ENCODE data around the gene MARCKS. TPM values are rescaled to one million over a fixed set of nuclear protein-coding genes. Genes with fewer than 3 reads are reported as not detected.

The MARCKS gene
- polyA plus RNA-seq, 1 experiment, result 127 TPM

DNA sequence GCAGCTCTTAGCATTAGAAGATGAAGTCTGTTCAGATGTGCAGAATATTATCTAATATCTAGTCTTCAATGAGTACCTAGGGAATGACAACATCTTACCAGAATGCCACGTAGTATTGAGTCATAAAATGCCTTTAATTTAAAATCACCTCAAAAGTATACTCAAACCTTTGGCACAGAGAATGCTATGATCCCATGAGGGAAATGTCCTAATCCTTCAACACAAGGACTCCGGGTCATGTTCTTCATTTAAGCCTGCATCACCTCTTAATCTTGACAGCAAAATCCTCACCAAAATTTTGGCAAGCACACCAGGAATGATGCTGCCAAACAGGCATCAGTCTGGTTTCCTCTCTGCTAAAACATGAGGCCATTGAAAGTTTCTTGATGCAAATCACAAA lies 23.6 kb upstream of the MARCKS start:
- no peaks in the 10 kb centered on the region for H3K27me3 ChIP-seq (ENCODE audit: control insufficient read depth, insufficient read depth, low read length)
- H3K27ac ChIP-seq (ENCODE audit: low read depth, low read length), result no peak overlapping the region
- H3K4me3 ChIP-seq (ENCODE audit: low read depth, low read length), result no peak overlapping the region
- H3K9me3 ChIP-seq (ENCODE audit: control insufficient read depth, insufficient read depth, low read length), result no peaks in the 10 kb centered on the region
- CTCF ChIA-PET, result no interaction called here
- no peak for DNase-seq (ENCODE audit: low read depth, low spot score)
- POLR2A ChIA-PET, result no interaction called here
- TF ChIP-seq, protein P1, sequence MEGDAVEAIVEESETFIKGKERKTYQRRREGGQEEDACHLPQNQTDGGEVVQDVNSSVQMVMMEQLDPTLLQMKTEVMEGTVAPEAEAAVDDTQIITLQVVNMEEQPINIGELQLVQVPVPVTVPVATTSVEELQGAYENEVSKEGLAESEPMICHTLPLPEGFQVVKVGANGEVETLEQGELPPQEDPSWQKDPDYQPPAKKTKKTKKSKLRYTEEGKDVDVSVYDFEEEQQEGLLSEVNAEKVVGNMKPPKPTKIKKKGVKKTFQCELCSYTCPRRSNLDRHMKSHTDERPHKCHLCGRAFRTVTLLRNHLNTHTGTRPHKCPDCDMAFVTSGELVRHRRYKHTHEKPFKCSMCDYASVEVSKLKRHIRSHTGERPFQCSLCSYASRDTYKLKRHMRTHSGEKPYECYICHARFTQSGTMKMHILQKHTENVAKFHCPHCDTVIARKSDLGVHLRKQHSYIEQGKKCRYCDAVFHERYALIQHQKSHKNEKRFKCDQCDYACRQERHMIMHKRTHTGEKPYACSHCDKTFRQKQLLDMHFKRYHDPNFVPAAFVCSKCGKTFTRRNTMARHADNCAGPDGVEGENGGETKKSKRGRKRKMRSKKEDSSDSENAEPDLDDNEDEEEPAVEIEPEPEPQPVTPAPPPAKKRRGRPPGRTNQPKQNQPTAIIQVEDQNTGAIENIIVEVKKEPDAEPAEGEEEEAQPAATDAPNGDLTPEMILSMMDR (IDR thresholded peaks at IDR 0.05; ENCODE audit: low read depth, low read length), result no peak

DNA sequence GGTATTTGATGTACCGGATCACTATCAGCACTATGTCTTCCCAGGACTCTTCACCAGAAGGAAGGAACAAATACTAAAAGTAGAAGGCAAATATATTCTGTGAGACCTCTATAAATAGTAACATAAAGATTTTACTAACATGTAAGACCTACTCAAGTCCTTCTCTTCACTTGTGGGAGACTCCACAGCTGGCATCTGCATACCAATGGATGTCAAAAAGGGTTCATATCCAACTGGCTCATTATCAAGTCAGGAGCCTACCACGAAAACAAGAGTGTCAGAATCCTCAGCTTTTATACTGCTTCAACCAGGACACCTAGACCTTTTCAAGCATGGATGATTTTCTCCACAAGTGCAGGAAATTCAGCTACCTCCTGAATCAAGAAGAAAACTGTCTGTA lies 20.0 kb upstream of the MARCKS start:
- no peak for DNase-seq (ENCODE audit: low read depth, low spot score)
- H3K4me3 ChIP-seq (ENCODE audit: low read depth, low read length), result no peak overlapping the region
- TF ChIP-seq, protein P1 (IDR thresholded peaks at IDR 0.05; ENCODE audit: low read depth, low read length), result no peak
- POLR2A ChIA-PET, result no interaction called here
- no peaks in the 10 kb centered on the region for H3K27me3 ChIP-seq (ENCODE audit: control insufficient read depth, insufficient read depth, low read length)
- no peak overlapping the region for H3K27ac ChIP-seq (ENCODE audit: low read depth, low read length)
- CTCF ChIA-PET, result no interaction called here
- H3K9me3 ChIP-seq (ENCODE audit: control insufficient read depth, insufficient read depth, low read length), result no peaks in the 10 kb centered on the region

DNA sequence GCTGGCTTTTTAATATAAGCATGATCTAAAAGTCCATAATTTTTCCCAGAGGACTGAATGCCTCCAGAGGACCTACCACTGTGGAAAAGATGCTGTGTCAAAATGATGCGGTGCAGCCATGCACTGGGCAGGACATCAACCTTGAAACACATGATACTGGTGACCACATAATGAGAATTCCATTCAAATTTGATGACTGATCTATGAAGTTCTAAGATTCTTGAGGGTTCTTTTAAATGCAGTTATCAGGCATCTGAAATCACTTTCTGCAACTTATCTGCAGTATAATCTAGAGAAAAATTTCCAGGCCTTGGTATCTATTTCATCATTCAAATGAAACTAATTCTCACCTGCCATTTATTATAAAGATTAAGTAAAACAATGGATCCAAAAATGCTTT lies 15.0 kb upstream of the MARCKS start:
- ChIA-PET POLR2A (no interaction called here), CTCF (no interaction called here)
- Histone ChIP-seq H3K27ac (ENCODE audit: low read depth, low read length) (no peak overlapping the region), H3K9me3 (ENCODE audit: control insufficient read depth, insufficient read depth, low read length) (no peaks in the 10 kb centered on the region), H3K27me3 (ENCODE audit: control insufficient read depth, insufficient read depth, low read length) (no peaks in the 10 kb centered on the region), H3K4me3 (ENCODE audit: low read depth, low read length) (no peak overlapping the region)
- DNase-seq (ENCODE audit: low read depth, low spot score), result no peak
- TF ChIP-seq, protein P1 (IDR thresholded peaks at IDR 0.05; ENCODE audit: low read depth, low read length), result no peak

DNA sequence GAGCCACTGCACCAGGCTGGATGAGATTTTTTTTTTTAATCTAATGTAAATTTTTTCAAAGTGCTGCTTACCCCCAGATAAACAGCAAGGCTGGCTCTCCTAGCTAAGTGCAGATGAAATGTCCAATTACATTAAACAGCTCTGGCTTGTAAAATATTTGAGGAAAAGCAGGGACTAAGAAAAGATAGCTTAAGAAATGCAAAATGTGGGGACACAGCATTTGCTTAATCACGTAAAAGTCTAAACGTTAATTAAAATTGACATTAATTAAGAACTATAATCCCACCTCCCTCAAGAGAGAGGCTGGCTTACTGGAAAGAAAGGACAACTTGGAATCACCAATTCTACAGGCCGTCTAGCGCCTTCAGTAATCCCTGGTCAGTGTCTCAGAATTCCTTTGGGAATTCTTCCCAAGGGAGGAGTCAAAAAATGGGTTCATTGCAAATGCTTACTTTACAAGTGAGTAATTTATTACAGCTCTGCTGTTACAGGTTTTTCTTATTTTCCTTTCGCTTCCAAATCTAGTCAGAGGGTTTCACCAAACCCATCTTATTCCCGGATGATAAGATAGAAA lies 13.6 kb upstream of the MARCKS start:
- ChIA-PET CTCF (interaction anchor here (0.6 kb wide), 1 partner anchor 12 kb away, joined by 6 read pairs; no protein-coding TSS in a partner anchor), POLR2A (no interaction called here)
- no peak for DNase-seq (ENCODE audit: low read depth, low spot score)
- TF ChIP-seq, protein P1 (IDR thresholded peaks at IDR 0.05; ENCODE audit: low read depth, low read length), result no peak
- Histone ChIP-seq H3K27ac (ENCODE audit: low read depth, low read length) (no peak overlapping the region), H3K9me3 (ENCODE audit: control insufficient read depth, insufficient read depth, low read length) (no peaks in the 10 kb centered on the region), H3K27me3 (ENCODE audit: control insufficient read depth, insufficient read depth, low read length) (no peaks in the 10 kb centered on the region), H3K4me3 (ENCODE audit: low read depth, low read length) (no peak overlapping the region)

DNA sequence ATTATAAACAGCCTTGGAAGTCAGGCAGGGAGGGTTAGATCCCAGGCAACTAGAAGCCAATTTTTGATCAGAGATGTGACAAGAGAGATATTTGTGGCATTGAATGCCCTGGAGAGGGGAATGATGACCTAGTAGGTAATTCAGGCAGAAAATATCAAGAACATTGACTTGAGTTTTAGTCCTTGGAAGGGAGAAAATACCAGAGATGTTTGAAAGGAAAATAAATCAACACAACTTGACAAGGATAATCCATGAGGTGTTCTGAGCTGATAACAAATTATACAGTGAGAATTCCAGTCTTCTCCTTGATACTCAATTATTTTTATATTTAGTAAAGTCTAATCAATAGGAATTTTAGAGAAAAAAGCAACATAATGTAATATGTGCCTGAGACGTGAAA lies 10.6 kb upstream of the MARCKS start:
- POLR2A ChIA-PET, result no interaction called here
- no peaks in the 10 kb centered on the region for H3K27me3 ChIP-seq (ENCODE audit: control insufficient read depth, insufficient read depth, low read length)
- no peak overlapping the region for H3K4me3 ChIP-seq (ENCODE audit: low read depth, low read length)
- CTCF ChIA-PET, result no interaction called here
- H3K9me3 ChIP-seq (ENCODE audit: control insufficient read depth, insufficient read depth, low read length), result no peaks in the 10 kb centered on the region
- DNase-seq (ENCODE audit: low read depth, low spot score), result no peak
- TF ChIP-seq, protein P1 (IDR thresholded peaks at IDR 0.05; ENCODE audit: low read depth, low read length), result no peak
- H3K27ac ChIP-seq (ENCODE audit: low read depth, low read length), result no peak overlapping the region
